Fibroblast of skin of left quadriceps (primary cell): ENCODE measurements around the gene PALM.
A peak's percentile ranks its signal among the peaks of the same experiment; 100 is the strongest.
"Not testable (repeated sequence)": the region's sequence is repeated elsewhere in the genome, so short reads cannot be mapped to it uniquely, and the experiment has no call there.

Source experiments
- DNase-seq, 2 experiments: peaks; one replicate each; pipeline ENCODE4 v3.0.0-alpha.2; 2013; ENCODE audit warnings: low read depth in 2 of 2

PALM gene

GRCh38 chr19:708154-709143 is at the start of gene PALM:
PALM (plus strand) TSS chr19:708935; CDS start chr19:709147, 212 bp downstream.
- no peak for DNase-seq

GRCh38 chr19:660793-661426 is 47.8 kb upstream of the PALM start:
- DNase-seq, result no peak

GRCh38 chr19:661427-662196 is 47.1 kb upstream of the PALM start:
- no peak for DNase-seq

- no peak for DNase-seq
Measured at GRCh38 chr19:662207-662961, 46.4 kb upstream of the PALM start.

- peak; percentile 86 to 87 for DNase-seq
Measured at GRCh38 chr19:662962-663681, 45.6 kb upstream of the PALM start, which contains the start of gene RNF126. RNF126 (minus strand) TSS chr19:663214; CDS start chr19:663121, 93 bp downstream.

- DNase-seq, result no peak
Measured at GRCh38 chr19:663682-664117, 45.0 kb upstream of the PALM start.

- peak; percentile 37 to 45 for DNase-seq
Measured at GRCh38 chr19:664913-665443, 43.8 kb upstream of the PALM start.

- DNase-seq, result not testable (repeated sequence)
Measured at GRCh38 chr19:666985-667573, 41.7 kb upstream of the PALM start.

- not testable (repeated sequence) for DNase-seq
Measured at GRCh38 chr19:668675-669434, 39.9 kb upstream of the PALM start.

- DNase-seq, result no peak
Measured at GRCh38 chr19:670609-671075, 38.1 kb upstream of the PALM start.

- no peak for DNase-seq
Measured at GRCh38 chr19:674282-675151, 34.2 kb upstream of the PALM start.

- no peak for DNase-seq
Measured at GRCh38 chr19:676007-676338, 32.8 kb upstream of the PALM start.

GRCh38 chr19:676339-677105 is 32.2 kb upstream of the PALM start, which contains the start of gene FSTL3:
FSTL3 (plus strand) TSS chr19:676392; CDS start chr19:676424, 32 bp downstream.
- no peak for DNase-seq

- DNase-seq, result peak; percentile 60 to 65
Measured at GRCh38 chr19:677201-677600, 31.5 kb upstream of the PALM start.

GRCh38 chr19:677601-678436 is 30.9 kb upstream of the PALM start:
- no peak for DNase-seq

- no peak for DNase-seq
Measured at GRCh38 chr19:678791-679388, 29.8 kb upstream of the PALM start.
